Measurements from ENCODE around the gene MAOB.

MAOB gene

GRCh38 chrX:43813898-43814297 lies 68.4 kb downstream of the MAOB start:
- CTCF ChIA-PET: no interaction called here
- H3K27me3 ChIP-seq (replicated peaks in 2 of 5; ENCODE audit: control insufficient read depth in 4 of 5, insufficient read depth in 5 of 5, low read length in 4 of 5): peaks cover 0 to 3% (median 0%) of the 10 kb centered on the region in 5 experiments
- H3K4me3 ChIP-seq (ENCODE audit: control insufficient read depth in 1 of 7, extremely low read depth in 1 of 7, insufficient read depth in 4 of 7, low read depth in 2 of 7, low read length in 6 of 7): no peak overlapping the region

GRCh38 chrX:43813319-43813718 lies 68.9 kb downstream of the MAOB start:
- Histone ChIP-seq H3K9me3 (ENCODE audit: control extremely low read depth in 1 of 5, control insufficient read depth in 4 of 5, insufficient read depth in 2 of 5, low read depth in 1 of 5, low read length in 4 of 5) (no peaks in the 10 kb centered on the region), H3K4me3 (ENCODE audit: control insufficient read depth in 1 of 7, extremely low read depth in 1 of 7, insufficient read depth in 4 of 7, low read depth in 2 of 7, low read length in 6 of 7) (no peak overlapping the region), H3K27ac (ENCODE audit: insufficient read depth in 1 of 2, low read depth in 1 of 2, low read length in 2 of 2, poor library complexity in 1 of 2, severe bottlenecking in 2 of 2) (no peak overlapping the region), H3K27me3 (replicated peaks in 2 of 5; ENCODE audit: control insufficient read depth in 4 of 5, insufficient read depth in 5 of 5, low read length in 4 of 5) (peaks cover 0 to 3% (median 0%) of the 10 kb centered on the region in 5 experiments), H3K4me1 (ENCODE audit: control extremely low read depth in 1 of 4, control insufficient read depth in 4 of 4, insufficient read depth in 4 of 4, low read length in 3 of 4) (no peaks in the 10 kb centered on the region), H3K36me3 (ENCODE audit: control insufficient read depth in 4 of 4, insufficient read depth in 4 of 4, low read length in 3 of 4) (no peaks in the 10 kb centered on the region)
- ChIA-PET CTCF (no interaction called here), POLR2A (no interaction called here)
- WGBS (ENCODE audit: insufficient coverage): 62% methylated on average over 1 of the region's 2 CpGs
- no peak for DNase-seq

More at GRCh38 chrX:43813898-43814297, 68.4 kb downstream of the MAOB start:
- Histone ChIP-seq H3K27ac (ENCODE audit: insufficient read depth in 1 of 2, low read depth in 1 of 2, low read length in 2 of 2, poor library complexity in 1 of 2, severe bottlenecking in 2 of 2) (no peak overlapping the region), H3K36me3 (ENCODE audit: control insufficient read depth in 4 of 4, insufficient read depth in 4 of 4, low read length in 3 of 4) (no peaks in the 10 kb centered on the region), H3K9me3 (ENCODE audit: control extremely low read depth in 1 of 5, control insufficient read depth in 4 of 5, insufficient read depth in 2 of 5, low read depth in 1 of 5, low read length in 4 of 5) (no peaks in the 10 kb centered on the region), H3K4me1 (ENCODE audit: control extremely low read depth in 1 of 4, control insufficient read depth in 4 of 4, insufficient read depth in 4 of 4, low read length in 3 of 4) (no peaks in the 10 kb centered on the region)
- peak in 2 of 3 donors; percentile 28 to 39 for DNase-seq
- POLR2A ChIA-PET: no interaction called here

GRCh38 chrX:43809463-43809862 lies 72.8 kb downstream of the MAOB start:
- H3K4me1 ChIP-seq (ENCODE audit: control extremely low read depth in 1 of 4, control insufficient read depth in 4 of 4, insufficient read depth in 4 of 4, low read length in 3 of 4): no peaks in the 10 kb centered on the region
- no peaks in the 10 kb centered on the region for H3K36me3 ChIP-seq (ENCODE audit: control insufficient read depth in 4 of 4, insufficient read depth in 4 of 4, low read length in 3 of 4)
- peaks cover 0 to 3% (median 0%) of the 10 kb centered on the region in 5 experiments for H3K27me3 ChIP-seq (replicated peaks in 2 of 5; ENCODE audit: control insufficient read depth in 4 of 5, insufficient read depth in 5 of 5, low read length in 4 of 5)
- ChIA-PET POLR2A (no interaction called here), CTCF (no interaction called here)
- no peak overlapping the region for H3K4me3 ChIP-seq (ENCODE audit: control insufficient read depth in 1 of 7, extremely low read depth in 1 of 7, insufficient read depth in 4 of 7, low read depth in 2 of 7, low read length in 6 of 7)
- H3K27ac ChIP-seq (ENCODE audit: insufficient read depth in 1 of 2, low read depth in 1 of 2, low read length in 2 of 2, poor library complexity in 1 of 2, severe bottlenecking in 2 of 2): no peak overlapping the region
- no peak for DNase-seq
- no peaks in the 10 kb centered on the region for H3K9me3 ChIP-seq (ENCODE audit: control extremely low read depth in 1 of 5, control insufficient read depth in 4 of 5, insufficient read depth in 2 of 5, low read depth in 1 of 5, low read length in 4 of 5)

- no peak for DNase-seq
- no peak overlapping the region for H3K4me3 ChIP-seq (ENCODE audit: control insufficient read depth in 1 of 7, extremely low read depth in 1 of 7, insufficient read depth in 4 of 7, low read depth in 2 of 7, low read length in 6 of 7)
- ChIA-PET CTCF (no interaction called here), POLR2A (no interaction called here)
- H3K4me1 ChIP-seq (ENCODE audit: control extremely low read depth in 1 of 4, control insufficient read depth in 4 of 4, insufficient read depth in 4 of 4, low read length in 3 of 4): no peaks in the 10 kb centered on the region
- H3K36me3 ChIP-seq (ENCODE audit: control insufficient read depth in 4 of 4, insufficient read depth in 4 of 4, low read length in 3 of 4): no peaks in the 10 kb centered on the region
- H3K27ac ChIP-seq (ENCODE audit: insufficient read depth in 1 of 2, low read depth in 1 of 2, low read length in 2 of 2, poor library complexity in 1 of 2, severe bottlenecking in 2 of 2): no peak overlapping the region
- peaks cover 0 to 3% (median 0%) of the 10 kb centered on the region in 5 experiments for H3K27me3 ChIP-seq (replicated peaks in 2 of 5; ENCODE audit: control insufficient read depth in 4 of 5, insufficient read depth in 5 of 5, low read length in 4 of 5)
- no peaks in the 10 kb centered on the region for H3K9me3 ChIP-seq (ENCODE audit: control extremely low read depth in 1 of 5, control insufficient read depth in 4 of 5, insufficient read depth in 2 of 5, low read depth in 1 of 5, low read length in 4 of 5)
Measured at GRCh38 chrX:43808231-43808630, 74.0 kb downstream of the MAOB start.

- Histone ChIP-seq H3K9me3 (ENCODE audit: control extremely low read depth in 1 of 5, control insufficient read depth in 4 of 5, insufficient read depth in 2 of 5, low read depth in 1 of 5, low read length in 4 of 5) (no peaks in the 10 kb centered on the region), H3K4me1 (ENCODE audit: control extremely low read depth in 1 of 4, control insufficient read depth in 4 of 4, insufficient read depth in 4 of 4, low read length in 3 of 4) (no peaks in the 10 kb centered on the region), H3K4me3 (ENCODE audit: control insufficient read depth in 1 of 7, extremely low read depth in 1 of 7, insufficient read depth in 4 of 7, low read depth in 2 of 7, low read length in 6 of 7) (no peak overlapping the region), H3K27me3 (replicated peaks in 2 of 5; ENCODE audit: control insufficient read depth in 4 of 5, insufficient read depth in 5 of 5, low read length in 4 of 5) (no peaks in the 10 kb centered on the region), H3K36me3 (ENCODE audit: control insufficient read depth in 4 of 4, insufficient read depth in 4 of 4, low read length in 3 of 4) (no peaks in the 10 kb centered on the region), H3K27ac (ENCODE audit: insufficient read depth in 1 of 2, low read depth in 1 of 2, low read length in 2 of 2, poor library complexity in 1 of 2, severe bottlenecking in 2 of 2) (no peak overlapping the region)
- CTCF ChIA-PET: no interaction called here
- DNase-seq: no peak
- POLR2A ChIA-PET: no interaction called here
- 86% methylated on average over 1 of the region's 2 CpGs for WGBS (ENCODE audit: insufficient coverage)
Measured at GRCh38 chrX:43805579-43805978, 76.7 kb downstream of the MAOB start.

DNA sequence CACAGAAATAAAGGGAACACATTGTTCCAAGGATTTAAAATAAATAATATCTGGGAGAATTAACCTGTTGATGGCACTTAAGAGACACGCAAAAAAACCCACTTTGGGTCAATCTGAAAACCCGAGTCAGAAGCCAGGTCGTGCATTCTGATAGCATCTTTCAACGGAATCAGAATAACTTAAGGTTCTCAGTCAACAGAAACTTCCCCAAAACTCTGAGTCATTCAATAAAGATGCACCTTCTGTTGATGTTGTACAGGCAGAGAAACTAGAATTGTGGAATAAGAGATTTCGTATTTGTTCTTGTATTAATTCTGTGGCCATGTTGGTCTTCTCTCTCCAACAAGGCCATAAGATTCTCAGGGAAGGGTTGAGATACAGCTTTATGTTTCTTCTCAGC lies 78.2 kb downstream of the MAOB start:
- Histone ChIP-seq H3K9me3 (ENCODE audit: control extremely low read depth in 1 of 5, control insufficient read depth in 4 of 5, insufficient read depth in 2 of 5, low read depth in 1 of 5, low read length in 4 of 5) (no peaks in the 10 kb centered on the region), H3K36me3 (ENCODE audit: control insufficient read depth in 4 of 4, insufficient read depth in 4 of 4, low read length in 3 of 4) (no peaks in the 10 kb centered on the region), H3K4me1 (ENCODE audit: control extremely low read depth in 1 of 4, control insufficient read depth in 4 of 4, insufficient read depth in 4 of 4, low read length in 3 of 4) (no peaks in the 10 kb centered on the region), H3K27ac (ENCODE audit: insufficient read depth in 1 of 2, low read depth in 1 of 2, low read length in 2 of 2, poor library complexity in 1 of 2, severe bottlenecking in 2 of 2) (no peak overlapping the region), H3K4me3 (ENCODE audit: control insufficient read depth in 1 of 7, extremely low read depth in 1 of 7, insufficient read depth in 4 of 7, low read depth in 2 of 7, low read length in 6 of 7) (no peak overlapping the region), H3K27me3 (replicated peaks in 2 of 5; ENCODE audit: control insufficient read depth in 4 of 5, insufficient read depth in 5 of 5, low read length in 4 of 5) (no peaks in the 10 kb centered on the region)
- WGBS (ENCODE audit: insufficient coverage): 51% methylated on average over 4 of the region's 5 CpGs
- CTCF ChIA-PET: no interaction called here
- no peak for DNase-seq
- POLR2A ChIA-PET: no interaction called here

GRCh38 chrX:43785930-43786591 lies 96.2 kb downstream of the MAOB start:
- DNase-seq: no peak
- Histone ChIP-seq H3K4me3 (ENCODE audit: control insufficient read depth in 1 of 7, extremely low read depth in 1 of 7, insufficient read depth in 4 of 7, low read depth in 2 of 7, low read length in 6 of 7) (no peak overlapping the region), H3K9me3 (ENCODE audit: control extremely low read depth in 1 of 5, control insufficient read depth in 4 of 5, insufficient read depth in 2 of 5, low read depth in 1 of 5, low read length in 4 of 5) (peaks cover 0 to 7% (median 0%) of the 10 kb centered on the region in 5 experiments), H3K36me3 (ENCODE audit: control insufficient read depth in 4 of 4, insufficient read depth in 4 of 4, low read length in 3 of 4) (no peaks in the 10 kb centered on the region), H3K27ac (ENCODE audit: insufficient read depth in 1 of 2, low read depth in 1 of 2, low read length in 2 of 2, poor library complexity in 1 of 2, severe bottlenecking in 2 of 2) (no peak overlapping the region), H3K27me3 (replicated peaks in 2 of 5; ENCODE audit: control insufficient read depth in 4 of 5, insufficient read depth in 5 of 5, low read length in 4 of 5) (no peaks in the 10 kb centered on the region), H3K4me1 (ENCODE audit: control extremely low read depth in 1 of 4, control insufficient read depth in 4 of 4, insufficient read depth in 4 of 4, low read length in 3 of 4) (no peaks in the 10 kb centered on the region)
- 89% methylated on average over 4 of the region's 5 CpGs for WGBS (ENCODE audit: insufficient coverage)
- ChIA-PET POLR2A (no interaction called here), CTCF (no interaction called here)
